Esophagus muscularis mucosa (tissue), 4 donors: ENCODE data around the gene IL2. TPM values are rescaled to one million over a fixed set of nuclear protein-coding genes. Genes with fewer than 3 reads are reported as not detected.

Source experiments
- DNase-seq: peaks from one replicate; pipeline ENCODE4 v3.0.0-alpha.2; 2017; ENCODE audit errors: extremely low spot score
- H3K27ac ChIP-seq, 4 donors: fragments of 200-600 bp; sonication (generic); replicated peaks in 1 of 4; 1 replicate in 3 of 4; 2 replicates in 1 of 4; pipeline ENCODE4 v1.5.1; 2016 to 2019; ENCODE audit warnings: mild to moderate bottlenecking in 1 of 4
- H3K27me3 ChIP-seq, 4 donors: fragments of 200-600 bp; sonication (generic); one replicate each; pipeline versions ENCODE4 v1.5.1 to v1.6.0; 2016 to 2019
- H3K36me3 ChIP-seq, 4 donors: fragments of 200-600 bp; sonication (generic); one replicate each; pipeline ENCODE4 v1.5.1; 2016 to 2019
- H3K4me1 ChIP-seq, 4 donors: fragments of 200-600 bp; sonication (generic); one replicate each; pipeline ENCODE4 v1.5.1; 2016 to 2019
- H3K4me3 ChIP-seq, 4 donors: fragments of 200-600 bp; sonication (generic); 1 replicate in 2 of 4; 2 replicates in 2 of 4; pipeline ENCODE4 v1.5.1; 2016 to 2019; ENCODE audit warnings: mild to moderate bottlenecking in 4 of 4, moderate library complexity in 1 of 4
- H3K9me3 ChIP-seq, 4 donors: fragments of 200-600 bp; sonication (generic); 1 replicate in 3 of 4; 2 replicates in 1 of 4; pipeline ENCODE4 v1.5.1; 2016 to 2019
- CTCF ChIP-seq, 3 experiments: fragments of 200-600 bp in 2 of 3; fragments of 450-650 bp in 1 of 3; sonication (generic) in 2 of 3; IDR thresholded peaks; one replicate each; pipeline ENCODE4 v1.5.1; 2017 to 2019; ENCODE audit warnings: antibody characterized with exemption in 3 of 3, mild to moderate bottlenecking in 2 of 3, moderate library complexity in 1 of 3
- EP300 ChIP-seq: sonication (generic); formaldehyde crosslinking; IDR thresholded peaks from one replicate; pipeline ENCODE4 v1.6.1; 2017; ENCODE audit warnings: antibody characterized with exemption
- POLR2A ChIP-seq: fragments of 450-650 bp; IDR thresholded peaks from one replicate; pipeline ENCODE4 v1.6.1; 2017; ENCODE audit warnings: antibody characterized with exemption, moderate library complexity, mild to moderate bottlenecking, low read depth
- POLR2AphosphoS5 ChIP-seq, 2 donors: sonication (generic); formaldehyde crosslinking; IDR thresholded peaks; one replicate each; pipeline ENCODE4 v1.6.1; 2017; ENCODE audit warnings: antibody characterized with exemption in 2 of 2
- WGBS: methylation state at CpG from one replicate; pipeline ENCODE4 v1.1.5; 2018; 5-methylcytosine and 5-hydroxymethylcytosine counted together
- intact Hi-C: fragments of 100-400 bp; cut with DNase I; formaldehyde crosslinking; loops from one replicate; pipeline ENCODE4 v1.15.1; 2023
- total RNA-seq, 4 donors: library from RNA; depleted of rRNA; stranded (reverse); fragments of >200 nt; gene quantifications; one replicate each; pipeline versions ENCODE4 v1.1.0 to v1.2.1, GENCODE V29; 2016

The IL2 gene
- total RNA-seq, 4 donors from 2014 or later = not detected

- no peak for DNase-seq
- TF ChIP-seq EP300 (no peak), POLR2AphosphoS5 (IDR thresholded peaks at IDR 0.05) (no peak), POLR2A (no peak), CTCF (IDR thresholded peaks at IDR 0.05) (no peak)
- Histone ChIP-seq H3K27ac (no peak overlapping the region), H3K4me1 (no peaks in the 10 kb centered on the region), H3K9me3 (peaks cover 0 to 7% (median 0%) of the 10 kb centered on the region in 4 donors), H3K27me3 (no peaks in the 10 kb centered on the region), H3K36me3 (no peaks in the 10 kb centered on the region), H3K4me3 (no peak overlapping the region)
- intact Hi-C loops = no loop called here
- 72% methylated on average over 1 of the region's 1 CpG for WGBS
Measured at GRCh38 chr4:122476745-122477144, 20.2 kb upstream of the IL2 start.

- H3K36me3 ChIP-seq = no peaks in the 10 kb centered on the region
- no peak overlapping the region for H3K4me3 ChIP-seq
- no peak for DNase-seq
- WGBS = 76% methylated on average over 1 of the region's 1 CpG
- intact Hi-C loops = no loop called here
- no peaks in the 10 kb centered on the region for H3K27me3 ChIP-seq
- no peaks in the 10 kb centered on the region for H3K4me1 ChIP-seq
- peaks cover 0 to 7% (median 0%) of the 10 kb centered on the region in 4 donors for H3K9me3 ChIP-seq
- TF ChIP-seq CTCF (IDR thresholded peaks at IDR 0.05) (no peak), EP300 (no peak), POLR2AphosphoS5 (IDR thresholded peaks at IDR 0.05) (no peak), POLR2A (no peak)
- no peak overlapping the region for H3K27ac ChIP-seq
Measured at GRCh38 chr4:122476126-122476525, 19.6 kb upstream of the IL2 start.

GRCh38 chr4:122475233-122475632 is 18.7 kb upstream of the IL2 start:
- Histone ChIP-seq H3K36me3 (no peaks in the 10 kb centered on the region), H3K4me3 (no peak overlapping the region), H3K27ac (no peak overlapping the region), H3K9me3 (peaks cover 0 to 7% (median 0%) of the 10 kb centered on the region in 4 donors), H3K4me1 (no peaks in the 10 kb centered on the region), H3K27me3 (no peaks in the 10 kb centered on the region)
- intact Hi-C loops = no loop called here
- DNase-seq = no peak
- 82% methylated on average over 3 of the region's 3 CpGs for WGBS
- no peak for TF ChIP-seq POLR2AphosphoS5 (IDR thresholded peaks at IDR 0.05)

GRCh38 chr4:122469457-122469856 is 12.9 kb upstream of the IL2 start:
- no peak for DNase-seq
- Histone ChIP-seq H3K27ac (no peak overlapping the region), H3K9me3 (peaks cover 0 to 7% (median 0%) of the 10 kb centered on the region in 4 donors), H3K27me3 (no peaks in the 10 kb centered on the region), H3K4me1 (no peaks in the 10 kb centered on the region), H3K36me3 (no peaks in the 10 kb centered on the region), H3K4me3 (no peak overlapping the region)
- no peak for TF ChIP-seq EP300
- no peak for TF ChIP-seq CTCF (IDR thresholded peaks at IDR 0.05)
- TF ChIP-seq POLR2AphosphoS5 (IDR thresholded peaks at IDR 0.05) = no peak
- TF ChIP-seq POLR2A = no peak
- 88% methylated on average over 1 of the region's 1 CpG for whole genome bisulfite sequencing
- intact Hi-C loops = no loop called here

- intact Hi-C loops = no loop called here
- no peaks in the 10 kb centered on the region for H3K4me1 ChIP-seq
- no peak overlapping the region for H3K4me3 ChIP-seq
- H3K27ac ChIP-seq = no peak overlapping the region
- H3K36me3 ChIP-seq = no peaks in the 10 kb centered on the region
- 53% methylated on average over 5 of the region's 5 CpGs for WGBS
- no peaks in the 10 kb centered on the region for H3K9me3 ChIP-seq
- no peaks in the 10 kb centered on the region for H3K27me3 ChIP-seq
- TF ChIP-seq POLR2A (no peak), EP300 (no peak), CTCF (IDR thresholded peaks at IDR 0.05) (no peak), POLR2AphosphoS5 (IDR thresholded peaks at IDR 0.05) (no peak)
- DNase-seq = no peak
Measured at GRCh38 chr4:122458625-122459024, 2.1 kb upstream of the IL2 start.
